NB4 (cell line): ENCODE measurements around the gene MAN2A1.

ENCODE experiments used
- DNase-seq: peaks from one replicate; pipeline ENCODE4 v3.0.0; 2010; ENCODE audit warnings: low read depth
- H3K4me3 ChIP-seq: one replicate; pipeline ENCODE4 v1.5.1; 2011; ENCODE audit warnings: mild to moderate bottlenecking, low read depth, low read length, moderate library complexity
- CTCF ChIP-seq: IDR thresholded peaks from one replicate; pipeline ENCODE4 v1.5.1; 2012; ENCODE audit warnings: low read depth, low read length
- MAX ChIP-seq: IDR thresholded peaks from 2 replicates; pipeline ENCODE4 v1.6.1; 2011; ENCODE audit warnings: low read depth, low read length
- MYC ChIP-seq: IDR thresholded peaks from 2 replicates; pipeline ENCODE4 v1.6.1; 2011; ENCODE audit warnings: low read depth, low read length
- POLR2A ChIP-seq: IDR thresholded peaks from 2 replicates; pipeline ENCODE4 v1.6.1; 2011; ENCODE audit warnings: mild to moderate bottlenecking; ENCODE audit not compliant: insufficient read length; ENCODE audit errors: extremely low read depth

Gene MAN2A1

GRCh38 chr5:109853377-109853776 is 163.7 kb downstream of the MAN2A1 start:
- TF ChIP-seq MYC: no peak
- TF ChIP-seq MAX: no peak
- no peak for TF ChIP-seq POLR2A
- TF ChIP-seq CTCF: no peak
- no peak for DNase-seq
- no peak overlapping the region for H3K4me3 ChIP-seq

GRCh38 chr5:109855056-109855455 is 165.3 kb downstream of the MAN2A1 start:
- no peak for DNase-seq
- no peak overlapping the region for H3K4me3 ChIP-seq
- TF ChIP-seq CTCF (no peak), MAX (no peak), POLR2A (no peak), MYC (no peak)

GRCh38 chr5:109857405-109858031 is 167.8 kb downstream of the MAN2A1 start:
- H3K4me3 ChIP-seq: no peak overlapping the region
- DNase-seq: no peak
- TF ChIP-seq MYC: no peak
- no peak for TF ChIP-seq CTCF
- no peak for TF ChIP-seq MAX
- TF ChIP-seq POLR2A: no peak

GRCh38 chr5:109859537-109859936 is 169.8 kb downstream of the MAN2A1 start:
- no peak overlapping the region for H3K4me3 ChIP-seq
- no peak for DNase-seq
- TF ChIP-seq POLR2A (no peak), MAX (no peak), MYC (no peak), CTCF (no peak)

GRCh38 chr5:109862301-109862700 is 172.6 kb downstream of the MAN2A1 start:
- TF ChIP-seq POLR2A (no peak), MAX (no peak), CTCF (no peak), MYC (no peak)
- DNase-seq: no peak
- no peak overlapping the region for H3K4me3 ChIP-seq

- no peak for DNase-seq
- no peak overlapping the region for H3K4me3 ChIP-seq
- TF ChIP-seq CTCF (no peak), POLR2A (no peak), MAX (no peak), MYC (no peak)
Measured at GRCh38 chr5:109863752-109864151, 174.0 kb downstream of the MAN2A1 start.
